Measurements from ENCODE around the gene LUZP2. TPM values are rescaled to one million over a fixed set of nuclear protein-coding genes. Genes with fewer than 3 reads are reported as not detected.

LUZP2 gene
- total RNA-seq, 3 donors from 2014 or later: 0.96 to 5.0 (median 2.9) TPM

- H3K9me3 ChIP-seq: no peaks in the 10 kb centered on the region
- DNase-seq (ENCODE audit: low spot score in 2 of 2): no peak
- TF ChIP-seq POLR2AphosphoS5 (IDR thresholded peaks at IDR 0.05) (no peak), CTCF (IDR thresholded peaks at IDR 0.05) (no peak), POLR2A (IDR thresholded peaks at IDR 0.05) (no peak)
- H3K36me3 ChIP-seq: no peaks in the 10 kb centered on the region
- H3K27me3 ChIP-seq: no peaks in the 10 kb centered on the region
- H3K4me3 ChIP-seq: no peak overlapping the region
- no peaks in the 10 kb centered on the region for H3K4me1 ChIP-seq
- intact Hi-C loops (cut with DNase I; ENCODE audit: low total_unique reads): loop anchor here (10.0 kb wide), 1 partner anchor 291 kb away; no protein-coding TSS in a partner anchor
- H3K27ac ChIP-seq: no peak overlapping the region
These were observed 78.5 kb downstream of the LUZP2 start for GRCh38 chr11:24575392-24575791.

DNA sequence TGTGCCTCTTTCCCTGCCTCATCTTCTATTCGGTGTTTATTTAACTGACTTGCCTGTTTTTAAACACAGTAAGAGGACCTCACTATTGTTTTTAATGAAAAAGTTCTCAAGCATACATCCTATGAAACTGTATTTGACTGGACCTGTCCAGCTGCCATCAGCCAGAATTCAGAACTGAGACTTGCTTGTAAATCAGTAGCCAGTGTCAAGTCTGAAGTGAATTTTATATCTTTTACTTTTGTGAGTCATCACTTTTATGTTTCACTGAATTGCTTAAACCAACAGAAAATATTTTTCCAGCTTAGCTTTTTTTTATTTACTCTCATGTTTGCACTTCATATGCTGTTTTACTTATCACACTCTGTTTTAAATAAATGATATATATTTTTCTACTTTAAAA is 88.3 kb downstream of the LUZP2 start:
- TF ChIP-seq POLR2A (IDR thresholded peaks at IDR 0.05): no peak
- TF ChIP-seq POLR2AphosphoS5 (IDR thresholded peaks at IDR 0.05): no peak
- no peak for TF ChIP-seq CTCF (IDR thresholded peaks at IDR 0.05)
- Histone ChIP-seq H3K27ac (no peak overlapping the region), H3K36me3 (no peaks in the 10 kb centered on the region), H3K4me1 (no peaks in the 10 kb centered on the region), H3K9me3 (no peaks in the 10 kb centered on the region), H3K4me3 (no peak overlapping the region), H3K27me3 (no peaks in the 10 kb centered on the region)
- intact Hi-C loops (cut with DNase I; ENCODE audit: low total_unique reads): no loop called here
- DNase-seq (ENCODE audit: low spot score in 2 of 2): no peak

DNA sequence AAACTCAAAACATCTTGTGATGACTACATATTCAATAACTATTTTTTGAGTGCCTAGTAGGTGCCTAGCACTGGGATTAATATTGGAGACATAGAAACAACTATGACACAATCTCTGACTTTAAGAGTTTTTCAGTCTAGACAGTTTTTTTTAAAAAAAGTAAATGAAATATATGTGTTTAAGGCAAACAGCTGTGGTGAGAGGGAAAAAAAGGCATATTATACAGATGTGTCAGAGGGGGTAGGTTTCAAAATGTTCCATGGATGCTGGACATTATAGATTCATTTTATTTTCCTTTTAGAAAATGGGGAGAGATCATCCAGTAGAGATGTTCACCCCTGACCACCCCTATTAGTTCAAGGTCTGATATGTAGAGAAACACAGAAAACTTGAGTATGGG is 90.8 kb downstream of the LUZP2 start:
- Histone ChIP-seq H3K36me3 (no peaks in the 10 kb centered on the region), H3K4me1 (no peaks in the 10 kb centered on the region), H3K27ac (no peak overlapping the region), H3K4me3 (no peak overlapping the region), H3K9me3 (no peaks in the 10 kb centered on the region), H3K27me3 (no peaks in the 10 kb centered on the region)
- TF ChIP-seq POLR2AphosphoS5 (IDR thresholded peaks at IDR 0.05) (no peak), POLR2A (IDR thresholded peaks at IDR 0.05) (no peak), CTCF (IDR thresholded peaks at IDR 0.05) (no peak)
- no peak for DNase-seq (ENCODE audit: low spot score in 2 of 2)
- intact Hi-C loops (cut with DNase I; ENCODE audit: low total_unique reads): no loop called here

GRCh38 chr11:24588081-24588480 is 91.2 kb downstream of the LUZP2 start:
- TF ChIP-seq POLR2AphosphoS5 (IDR thresholded peaks at IDR 0.05) (no peak), CTCF (IDR thresholded peaks at IDR 0.05) (no peak), POLR2A (IDR thresholded peaks at IDR 0.05) (no peak)
- H3K4me1 ChIP-seq: no peaks in the 10 kb centered on the region
- intact Hi-C loops (cut with DNase I; ENCODE audit: low total_unique reads): no loop called here
- H3K36me3 ChIP-seq: no peaks in the 10 kb centered on the region
- H3K4me3 ChIP-seq: no peak overlapping the region
- DNase-seq (ENCODE audit: low spot score in 2 of 2): no peak
- no peak overlapping the region for H3K27ac ChIP-seq
- no peaks in the 10 kb centered on the region for H3K27me3 ChIP-seq
- no peaks in the 10 kb centered on the region for H3K9me3 ChIP-seq

GRCh38 chr11:24589064-24589463 is 92.2 kb downstream of the LUZP2 start:
- TF ChIP-seq POLR2AphosphoS5 (IDR thresholded peaks at IDR 0.05) (no peak), POLR2A (IDR thresholded peaks at IDR 0.05) (no peak), CTCF (IDR thresholded peaks at IDR 0.05) (no peak)

More at GRCh38 chr11:24589064-24589463, 92.2 kb downstream of the LUZP2 start:
- no peak for DNase-seq (ENCODE audit: low spot score in 2 of 2)
- no peaks in the 10 kb centered on the region for H3K36me3 ChIP-seq
- H3K4me1 ChIP-seq: no peaks in the 10 kb centered on the region
- no peaks in the 10 kb centered on the region for H3K27me3 ChIP-seq
- intact Hi-C loops (cut with DNase I; ENCODE audit: low total_unique reads): no loop called here
- H3K4me3 ChIP-seq: no peak overlapping the region
- H3K27ac ChIP-seq: no peak overlapping the region
- H3K9me3 ChIP-seq: no peaks in the 10 kb centered on the region
